ENCODE data around the gene FREY1.
"Not testable (repeated sequence)": the region's sequence is repeated elsewhere in the genome, so short reads cannot be mapped to it uniquely, and the experiment has no call there.

FREY1 gene

DNA sequence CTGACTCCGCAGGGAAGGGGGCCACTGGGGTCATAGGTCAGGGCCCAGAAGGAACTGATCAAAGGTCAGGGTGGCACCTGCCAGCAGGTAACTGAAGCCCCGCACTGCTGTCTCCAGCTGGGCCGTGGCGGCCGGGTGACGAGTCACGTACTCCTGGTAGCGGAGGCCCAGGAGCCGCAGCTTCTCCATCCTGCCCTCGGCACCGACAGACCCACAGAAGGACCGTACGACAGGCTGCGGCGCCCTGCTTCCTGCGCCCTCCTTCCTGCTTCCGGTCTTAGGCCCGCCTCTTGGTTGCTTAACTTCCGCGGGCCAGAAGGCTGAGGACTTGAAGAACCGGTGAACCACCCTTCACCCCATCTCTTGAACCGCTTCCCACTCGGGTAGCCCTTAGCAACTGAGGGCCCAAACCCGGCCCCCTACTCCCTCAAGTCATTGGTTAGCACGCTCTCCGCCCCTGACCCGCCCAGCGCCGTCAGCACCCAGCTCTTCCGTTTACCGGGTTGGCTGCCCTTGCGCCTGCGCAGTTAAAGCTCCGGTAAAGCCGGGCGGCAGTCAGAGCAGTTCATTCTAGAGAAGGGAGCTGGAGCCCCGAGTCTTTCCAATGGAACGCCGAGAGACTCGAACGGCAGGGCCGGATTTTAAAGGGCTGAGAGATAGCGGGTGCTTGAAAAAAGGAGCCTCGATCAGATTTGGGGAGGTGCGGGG, 10.7 kb upstream of the FREY1 start, which contains the start of gene PEX16:
PEX16 (minus strand) TSS at position 255 of the 708 bp plus-strand sequence; CDS start at position 189, 66 bp downstream.
- peak; percentile 99 for DNase-seq (ENCODE audit: extremely low spot score, insufficient read length, low read depth)
- peak; percentile 94 for FAIRE-seq

DNA sequence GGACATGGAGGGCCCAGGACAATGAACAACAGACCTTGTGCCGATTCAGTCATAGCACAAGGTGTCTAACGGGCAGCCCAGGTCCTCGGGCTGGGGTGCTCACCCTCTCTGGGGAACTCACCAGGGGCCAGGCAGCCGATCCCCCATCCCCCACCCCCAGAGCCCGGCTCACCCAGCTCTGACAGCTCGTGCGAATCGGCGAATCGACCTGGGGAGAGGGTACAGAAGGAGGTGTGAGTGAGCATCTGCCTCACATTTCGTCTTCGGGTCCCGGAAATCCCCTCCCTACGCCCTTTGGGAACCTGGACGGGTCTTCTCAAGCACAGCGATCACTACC, 10.2 kb upstream of the FREY1 start:
- no peak for FAIRE-seq
- DNase-seq (ENCODE audit: extremely low spot score, insufficient read length, low read depth), result no peak

DNA sequence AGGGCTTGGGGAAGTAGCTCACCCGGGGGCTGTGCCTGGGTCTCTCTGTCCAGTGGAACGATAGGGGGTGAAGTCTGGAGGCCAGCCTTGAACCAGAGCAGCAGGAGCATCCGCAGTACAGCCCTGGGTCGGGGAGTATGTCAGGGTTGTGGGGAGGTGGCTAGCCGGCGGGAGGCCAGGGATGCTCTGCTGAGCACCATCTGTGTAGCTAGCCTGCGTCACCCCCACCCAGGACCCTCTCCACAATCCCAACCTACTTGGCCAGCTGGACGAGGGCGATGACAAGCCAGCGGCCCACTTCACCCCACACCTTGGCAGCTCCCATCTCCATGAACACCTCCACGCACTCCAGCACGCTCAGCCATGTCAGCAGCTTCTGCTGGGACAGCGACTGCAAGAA, 8.4 kb upstream of the FREY1 start:
- FAIRE-seq (no peak), DNase-seq (ENCODE audit: extremely low spot score, insufficient read length, low read depth) (no peak)

DNA sequence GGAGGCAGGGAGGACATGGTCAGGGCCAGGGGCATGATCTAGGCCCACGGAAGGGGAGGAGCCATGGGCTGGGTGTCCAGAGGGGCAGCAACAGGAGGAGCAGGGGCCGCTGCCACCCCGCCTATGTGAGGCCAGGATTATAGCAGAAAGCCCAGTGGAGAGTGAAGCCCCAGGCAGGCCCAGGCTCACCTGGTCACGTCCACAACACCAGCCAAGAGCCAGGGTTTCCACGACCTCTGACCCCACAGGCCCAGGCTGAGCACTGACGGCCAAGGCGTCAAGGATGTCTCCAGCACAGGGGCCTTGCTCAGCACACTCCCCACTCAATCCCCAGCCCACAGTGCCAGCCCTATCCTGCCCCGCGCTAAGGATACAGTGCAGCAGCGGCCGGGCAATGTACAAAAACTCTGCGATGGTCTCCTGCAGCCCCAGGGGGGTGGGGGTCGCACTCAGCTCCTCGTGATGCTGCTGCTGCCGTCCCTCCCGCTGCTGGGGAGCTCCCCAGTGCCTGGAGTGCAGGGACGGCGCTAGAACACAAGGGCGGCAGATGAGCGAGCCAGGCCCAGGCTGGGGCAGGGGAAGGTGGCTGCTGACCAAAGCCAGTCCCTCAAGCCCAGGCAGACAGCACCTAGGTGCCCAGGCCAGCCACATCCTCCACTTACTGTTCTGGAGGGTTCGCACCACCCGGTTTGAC, 7.0 kb upstream of the FREY1 start:
- FAIRE-seq (no peak), DNase-seq (ENCODE audit: extremely low spot score, insufficient read length, low read depth) (no peak)

DNA sequence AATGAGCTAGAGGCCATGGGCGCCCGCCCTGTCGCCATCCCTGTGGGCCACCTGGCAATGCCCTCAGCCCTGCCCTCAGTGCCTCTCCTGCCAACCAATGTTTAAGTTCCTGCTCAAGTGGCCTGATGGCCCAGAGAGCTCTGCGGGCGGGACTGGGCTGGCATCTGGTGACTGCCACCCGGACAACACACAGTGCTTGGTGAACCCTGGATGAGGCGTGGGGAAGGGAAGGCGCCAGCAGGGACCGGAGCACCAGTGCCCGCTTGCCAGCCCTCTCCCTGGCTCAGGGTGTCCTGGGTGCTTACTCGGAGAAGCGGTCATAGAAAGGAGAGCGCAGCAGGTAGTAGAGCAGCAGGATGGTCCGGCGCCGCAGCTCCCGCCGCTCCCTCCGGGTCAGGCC, 6.4 kb upstream of the FREY1 start:
- DNase-seq (ENCODE audit: extremely low spot score, insufficient read length, low read depth) (no peak), FAIRE-seq (no peak)

DNA sequence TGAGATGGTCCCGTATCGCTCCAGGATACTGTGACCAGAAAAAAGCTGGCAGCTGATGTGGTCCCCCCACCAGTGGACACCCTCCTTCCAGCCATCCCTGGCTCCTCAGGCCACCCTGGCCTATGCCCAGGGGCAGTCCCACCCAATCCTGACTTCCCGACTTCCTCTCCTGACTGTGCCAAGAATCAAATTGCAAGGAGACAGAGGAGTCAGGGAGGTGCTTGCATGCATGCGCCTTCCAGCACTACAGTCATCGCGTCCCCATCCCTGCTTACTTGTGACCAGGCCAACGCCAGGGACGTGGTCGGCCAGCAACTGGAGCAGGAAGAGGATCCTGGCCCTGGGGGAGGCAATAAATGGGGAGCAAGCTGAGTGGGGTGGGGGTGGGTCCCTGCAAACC, 3.6 kb upstream of the FREY1 start:
- no peak for DNase-seq (ENCODE audit: extremely low spot score, insufficient read length, low read depth)
- no peak for FAIRE-seq

DNA sequence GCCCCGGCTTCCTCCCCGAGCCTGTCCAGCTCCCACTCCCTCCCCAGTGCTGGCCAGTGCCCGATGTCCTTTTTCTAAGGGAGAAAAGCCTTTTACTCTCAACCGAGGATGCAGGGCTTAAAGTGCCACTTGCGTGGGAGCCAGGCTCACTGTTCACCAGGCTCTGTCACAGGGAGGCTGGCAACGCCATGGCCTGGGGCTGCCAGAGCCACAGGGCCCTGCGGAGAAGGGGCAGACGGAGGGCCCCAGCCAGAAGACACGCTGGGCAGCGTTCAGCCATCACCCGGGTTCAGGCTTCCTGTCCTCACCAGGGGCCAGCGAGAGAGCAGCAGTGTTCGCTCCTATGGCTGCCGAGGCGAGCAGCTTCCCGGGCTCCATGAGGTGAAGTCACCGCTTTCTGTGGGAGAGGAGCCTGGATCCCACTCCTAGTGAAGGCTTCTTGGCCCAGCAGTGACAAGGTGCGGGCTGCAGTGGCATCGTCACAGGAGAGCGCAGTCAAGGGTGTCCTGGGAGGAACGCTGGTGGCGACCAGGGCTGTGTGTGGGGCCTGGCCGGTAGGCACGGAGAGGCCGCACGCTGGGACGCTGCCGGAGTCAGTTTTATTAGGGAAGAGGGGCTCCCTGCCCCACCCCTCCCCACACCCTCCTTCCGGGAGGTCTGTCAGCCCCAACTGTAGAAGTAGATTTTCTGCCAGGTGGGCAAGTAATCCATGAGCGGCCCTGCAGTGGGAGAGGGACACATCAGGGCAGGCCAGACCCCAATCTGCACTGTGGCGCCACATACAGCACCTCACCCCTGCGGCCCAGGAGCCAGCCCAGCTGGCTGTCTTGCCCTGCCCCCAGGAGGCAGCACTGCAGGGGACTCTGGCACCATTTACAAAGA, 2.8 kb upstream of the FREY1 start:
- FAIRE-seq, result no peak
- DNase-seq (ENCODE audit: extremely low spot score, insufficient read length, low read depth), result no peak

DNA sequence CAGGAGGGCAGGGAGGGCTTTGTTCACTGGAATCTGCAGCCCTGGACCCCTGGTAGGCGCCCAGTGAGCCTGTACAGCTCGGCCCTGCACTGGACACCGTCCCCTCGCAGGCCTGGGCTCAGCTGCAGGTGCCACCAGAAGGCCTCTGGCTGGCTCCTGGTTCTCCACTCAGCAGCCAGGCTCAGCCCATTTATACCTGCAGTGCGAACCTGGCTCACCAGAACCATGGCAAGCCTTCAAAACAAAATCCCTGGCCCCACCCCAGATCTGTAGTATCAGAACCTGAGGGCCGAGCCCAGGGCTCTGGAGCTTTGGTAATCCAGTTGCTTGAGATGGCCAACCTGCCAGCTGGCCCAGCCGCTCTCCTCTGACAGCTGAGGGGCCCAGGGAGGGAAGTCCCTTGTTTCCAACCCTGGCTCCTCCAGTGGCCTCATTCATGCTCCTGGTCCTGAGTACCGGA, 870 bp upstream of the FREY1 start:
- no peak for FAIRE-seq
- no peak for DNase-seq (ENCODE audit: extremely low spot score, insufficient read length, low read depth)

DNA sequence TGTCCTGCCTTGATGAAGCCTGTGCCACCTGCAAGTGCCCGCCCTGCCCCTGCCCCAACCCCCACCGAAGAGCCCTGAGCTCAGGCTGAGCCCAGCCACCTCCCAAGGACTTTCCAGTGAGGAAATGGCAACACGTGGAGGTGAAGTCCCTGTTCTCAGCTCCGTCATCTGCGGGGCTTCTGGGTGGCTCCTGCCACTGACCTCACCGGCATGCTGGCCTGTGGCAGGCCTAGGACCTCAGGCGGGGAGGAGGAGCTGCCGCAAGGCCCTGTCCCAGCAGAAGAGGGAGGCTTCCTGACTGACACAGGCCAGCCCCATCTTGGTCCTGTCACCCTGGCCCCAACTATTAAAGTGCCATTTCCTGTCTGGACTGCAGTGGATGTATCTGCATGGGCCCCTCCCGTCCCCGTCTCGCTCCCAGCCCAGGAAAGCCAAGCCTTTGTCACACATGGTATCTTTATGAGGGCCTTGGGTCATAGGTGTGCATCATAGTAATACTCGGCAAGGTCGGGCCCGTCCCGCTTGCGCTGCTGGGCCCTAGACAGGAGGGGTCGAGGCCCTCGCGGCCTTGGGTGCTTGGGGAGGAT, 882 bp downstream of the FREY1 start:
- no peak for FAIRE-seq
- DNase-seq (ENCODE audit: extremely low spot score, insufficient read length, low read depth), result no peak

DNA sequence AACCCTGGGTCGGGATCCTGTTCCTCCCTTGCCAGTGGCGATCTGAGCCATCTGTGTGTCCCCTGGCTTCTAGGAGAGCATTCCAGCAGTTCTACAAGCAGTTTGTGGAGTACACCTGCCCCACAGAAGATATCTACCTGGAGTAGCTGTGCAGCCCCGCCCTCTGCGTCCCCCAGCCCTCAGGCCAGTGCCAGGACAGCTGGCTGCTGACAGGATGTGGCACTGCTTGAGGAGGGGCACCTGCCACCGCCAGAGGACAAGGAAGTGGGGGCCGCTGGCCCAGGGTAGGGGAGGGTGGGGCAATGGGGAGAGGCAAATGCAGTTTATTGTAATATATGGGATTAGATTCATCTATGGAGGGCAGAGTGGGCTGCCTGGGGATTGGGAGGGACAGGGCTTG, 1.5 kb downstream of the FREY1 start:
- not testable (repeated sequence) for DNase-seq (ENCODE audit: extremely low spot score, insufficient read length, low read depth); FAIRE-seq

DNA sequence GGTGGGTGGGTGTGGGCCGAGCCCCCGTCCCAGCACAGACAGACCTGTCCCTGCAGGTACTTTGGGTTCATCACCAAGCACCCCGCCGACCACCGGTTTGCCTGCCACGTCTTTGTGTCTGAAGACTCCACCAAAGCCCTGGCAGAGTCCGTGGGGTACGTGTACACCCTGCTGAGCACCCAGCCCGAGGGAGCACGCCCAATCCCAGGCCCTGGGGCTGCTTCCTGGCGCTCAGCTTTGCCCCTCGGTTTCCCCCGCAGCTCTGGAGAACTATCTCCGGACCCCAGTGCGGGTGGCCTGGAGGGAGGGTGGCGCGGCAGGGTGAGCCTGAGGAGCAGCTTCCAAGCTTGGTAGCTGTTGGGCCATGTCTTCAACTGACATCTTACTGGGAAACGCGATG, 2.0 kb downstream of the FREY1 start:
- FAIRE-seq (no peak), DNase-seq (ENCODE audit: extremely low spot score, insufficient read length, low read depth) (no peak)

DNA sequence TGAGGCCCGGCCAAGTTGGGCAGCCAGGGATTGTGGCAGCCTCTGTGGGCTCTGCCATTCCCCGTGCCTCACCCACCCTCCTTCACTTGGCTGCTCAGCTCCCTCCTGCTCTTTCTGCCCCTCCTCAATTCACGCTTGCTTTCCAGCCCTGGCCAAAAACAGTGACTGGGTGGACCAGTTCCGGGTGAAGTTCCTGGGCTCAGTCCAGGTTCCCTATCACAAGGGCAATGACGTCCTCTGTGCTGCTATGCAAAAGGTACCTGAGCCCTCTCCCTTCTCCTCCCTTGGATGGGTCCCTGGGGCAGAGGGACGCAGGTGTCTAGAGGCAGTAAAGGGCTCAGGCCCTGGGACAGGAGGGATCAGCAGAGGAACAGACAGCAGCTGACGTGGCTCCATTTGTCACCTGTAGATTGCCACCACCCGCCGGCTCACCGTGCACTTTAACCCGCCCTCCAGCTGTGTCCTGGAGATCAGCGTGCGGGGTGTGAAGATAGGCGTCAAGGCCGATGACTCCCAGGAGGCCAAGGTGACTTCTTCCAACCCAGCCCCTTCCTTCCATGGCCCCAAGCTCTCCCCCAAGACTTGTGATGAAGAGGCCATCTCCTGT, 2.7 kb downstream of the FREY1 start:
- FAIRE-seq, result no peak
- DNase-seq (ENCODE audit: extremely low spot score, insufficient read length, low read depth), result no peak

DNA sequence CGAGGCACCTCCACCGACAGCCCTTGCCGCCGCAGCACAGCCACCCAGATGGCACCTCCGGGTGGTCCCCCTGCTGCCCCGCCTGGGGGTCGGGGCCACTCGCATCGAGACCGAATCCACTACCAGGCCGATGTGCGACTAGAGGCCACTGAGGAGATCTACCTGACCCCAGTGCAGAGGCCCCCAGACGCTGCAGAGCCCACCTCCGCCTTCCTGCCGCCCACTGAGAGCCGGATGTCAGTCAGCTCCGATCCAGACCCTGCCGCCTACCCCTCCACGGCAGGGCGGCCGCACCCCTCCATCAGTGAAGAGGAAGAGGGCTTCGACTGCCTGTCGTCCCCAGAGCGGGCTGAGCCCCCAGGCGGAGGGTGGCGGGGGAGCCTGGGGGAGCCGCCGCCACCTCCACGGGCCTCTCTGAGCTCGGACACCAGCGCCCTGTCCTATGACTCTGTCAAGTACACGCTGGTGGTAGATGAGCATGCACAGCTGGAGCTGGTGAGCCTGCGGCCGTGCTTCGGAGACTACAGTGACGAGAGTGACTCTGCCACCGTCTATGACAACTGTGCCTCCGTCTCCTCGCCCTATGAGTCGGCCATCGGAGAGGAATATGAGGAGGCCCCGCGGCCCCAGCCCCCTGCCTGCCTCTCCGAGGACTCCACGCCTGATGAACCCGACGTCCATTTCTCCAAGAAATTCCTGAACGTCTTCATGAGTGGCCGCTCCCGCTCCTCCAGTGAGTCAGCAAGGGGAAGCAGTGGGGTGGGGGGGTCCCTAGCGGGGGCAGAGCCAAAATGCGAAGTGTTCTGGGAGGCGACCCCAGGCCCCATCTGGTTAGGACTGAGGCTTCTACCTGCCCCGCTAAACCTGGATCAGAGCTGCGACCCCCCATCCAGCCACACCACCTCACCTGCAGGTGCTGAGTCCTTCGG, 4.4 kb downstream of the FREY1 start:
- DNase-seq (ENCODE audit: extremely low spot score, insufficient read length, low read depth), result no peak
- no peak for FAIRE-seq

DNA sequence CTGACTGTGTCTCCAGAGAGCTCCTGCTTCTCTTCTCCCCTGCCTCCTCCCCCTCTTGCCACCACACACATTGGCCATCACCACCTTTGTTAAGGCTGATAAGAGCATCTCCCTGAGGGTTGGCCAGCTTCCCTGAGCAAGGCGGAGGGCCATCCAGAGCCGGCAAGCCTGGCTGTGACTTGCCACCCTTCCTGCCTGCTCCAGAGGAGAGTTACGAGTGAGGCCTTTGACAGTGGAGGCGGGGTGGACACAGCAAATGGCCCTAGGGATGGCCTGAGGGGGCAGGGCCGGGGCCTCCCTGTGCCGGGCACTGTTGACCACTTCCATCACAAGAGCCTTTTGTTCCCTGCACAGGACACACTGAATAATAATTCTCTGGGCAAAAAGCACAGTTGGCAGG, 5.4 kb downstream of the FREY1 start:
- no peak for FAIRE-seq
- no peak for DNase-seq (ENCODE audit: extremely low spot score, insufficient read length, low read depth)

DNA sequence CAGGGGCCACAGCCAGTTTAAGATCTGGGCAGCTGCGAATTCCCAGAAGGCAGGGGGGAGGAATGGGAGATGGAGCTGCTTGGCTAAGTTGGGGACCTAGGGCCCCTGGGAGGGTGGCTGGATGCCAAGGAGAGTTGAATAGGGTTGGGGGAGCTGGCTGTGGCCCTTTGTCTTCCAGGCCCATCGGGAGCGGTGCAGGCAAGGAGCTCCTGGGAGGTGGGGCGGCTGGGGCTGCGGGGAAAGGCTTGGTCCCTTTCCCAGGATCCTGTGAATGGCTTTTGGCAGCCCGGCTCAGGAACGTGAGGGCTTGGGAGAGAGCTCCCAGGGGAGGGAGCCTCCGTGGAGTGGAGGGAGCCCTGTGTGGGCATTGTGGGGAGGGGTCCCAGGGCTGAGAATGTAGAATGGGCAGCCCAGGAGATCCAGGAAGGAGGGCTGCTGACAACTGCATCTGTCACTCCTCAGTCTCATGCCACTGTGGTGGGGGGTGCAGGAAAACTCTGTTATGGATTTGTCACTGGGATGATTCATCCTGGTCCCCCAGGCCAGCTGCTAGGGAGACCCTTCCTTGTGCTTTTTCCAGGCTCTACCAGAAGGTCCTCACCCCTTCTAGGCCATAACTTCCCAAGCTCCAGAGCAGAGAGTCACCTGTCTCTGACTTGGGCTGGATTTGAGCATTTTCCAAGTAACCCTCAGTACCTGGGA, 6.0 kb downstream of the FREY1 start:
- DNase-seq (ENCODE audit: extremely low spot score, insufficient read length, low read depth), result no peak
- FAIRE-seq, result no peak

DNA sequence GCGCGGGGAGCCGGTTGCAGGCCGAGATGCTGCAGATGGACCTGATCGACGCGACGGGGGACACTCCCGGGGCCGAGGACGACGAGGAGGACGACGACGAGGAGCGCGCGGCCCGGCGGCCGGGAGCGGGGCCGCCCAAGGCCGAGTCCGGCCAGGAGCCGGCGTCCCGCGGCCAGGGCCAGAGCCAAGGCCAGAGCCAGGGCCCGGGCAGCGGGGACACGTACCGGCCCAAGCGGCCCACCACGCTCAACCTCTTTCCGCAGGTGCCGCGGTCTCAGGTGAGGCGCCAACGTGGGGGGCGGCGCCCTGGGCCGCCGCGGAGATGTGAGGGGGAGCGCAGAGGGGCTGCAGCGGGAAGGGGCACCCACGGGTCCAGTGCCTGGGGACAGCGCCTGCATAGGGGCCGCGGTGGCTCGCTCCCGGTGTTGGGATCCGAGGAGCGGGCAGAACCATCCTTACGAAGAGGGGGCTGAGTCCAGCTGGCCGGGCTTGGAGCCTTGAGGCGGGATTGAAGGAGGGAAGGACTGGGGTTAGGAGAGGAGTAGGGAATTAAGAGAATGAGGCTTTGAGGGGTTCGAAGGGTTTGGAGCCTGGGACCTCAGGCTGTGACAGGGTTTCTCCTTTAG, 6.8 kb downstream of the FREY1 start:
- FAIRE-seq; DNase-seq (ENCODE audit: extremely low spot score, insufficient read length, low read depth): not testable (repeated sequence)

DNA sequence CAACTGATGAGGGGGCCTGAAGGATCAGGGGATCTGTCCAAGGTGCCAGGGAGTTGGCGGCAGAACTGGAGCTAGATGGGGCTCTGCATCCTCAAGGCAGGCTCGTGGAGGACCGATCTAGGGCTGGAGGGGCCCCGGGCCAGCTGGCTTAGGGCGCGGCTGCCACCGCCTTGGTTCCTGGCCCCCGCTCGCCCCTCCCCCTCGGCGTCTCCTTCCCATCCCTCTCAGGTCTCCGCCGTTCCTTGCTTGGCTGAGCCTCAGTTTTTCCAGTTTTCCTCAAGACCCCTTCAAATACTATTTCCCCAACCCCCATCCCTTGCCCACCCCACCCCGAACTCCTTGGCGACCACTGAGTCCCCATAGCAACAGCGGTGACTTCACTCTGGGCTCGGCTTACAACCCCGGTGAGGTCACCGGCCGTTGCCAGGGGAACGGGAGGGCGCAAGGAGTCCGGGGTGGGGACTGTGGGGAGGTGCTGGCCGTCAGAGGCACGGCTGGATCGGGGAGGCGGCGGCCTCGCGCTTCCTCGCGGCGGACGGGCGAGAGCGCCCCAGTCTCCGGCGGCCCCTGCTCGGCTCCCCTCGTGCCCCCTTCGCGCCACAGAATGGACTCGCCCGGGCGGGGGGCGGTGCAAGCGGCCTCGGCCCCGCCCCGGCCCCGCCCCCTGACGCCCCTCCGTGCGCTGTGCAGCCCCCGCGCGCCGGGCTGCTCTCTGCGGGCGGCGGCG, 7.5 kb downstream of the FREY1 start:
- DNase-seq (ENCODE audit: extremely low spot score, insufficient read length, low read depth) (peak; percentile 38), FAIRE-seq (no peak)
